Gastrocnemius medialis (tissue), 4 donors: ENCODE data around the gene GCSH.

Experiments
- POLR2A ChIP-seq, 2 donors: fragments of 450-650 bp; IDR thresholded peaks; one replicate each; pipeline ENCODE4 v1.6.1; 2017; ENCODE audit warnings: antibody characterized with exemption in 2 of 2, mild to moderate bottlenecking in 2 of 2, moderate library complexity in 2 of 2
- TF ChIP-seq, protein P1 (sequence below), 5 experiments: fragments of 450-650 bp in 3 of 5; fragments of 200-600 bp in 2 of 5; sonication (generic) in 2 of 5; IDR thresholded peaks in 4 of 5; conservative IDR thresholded peaks in 1 of 5; 1 replicate in 4 of 5; 2 replicates in 1 of 5; pipeline ENCODE4 v1.5.1; 2016 to 2019; ENCODE audit warnings: antibody characterized with exemption in 5 of 5, mild to moderate bottlenecking in 3 of 5, moderate library complexity in 3 of 5

DNA sequence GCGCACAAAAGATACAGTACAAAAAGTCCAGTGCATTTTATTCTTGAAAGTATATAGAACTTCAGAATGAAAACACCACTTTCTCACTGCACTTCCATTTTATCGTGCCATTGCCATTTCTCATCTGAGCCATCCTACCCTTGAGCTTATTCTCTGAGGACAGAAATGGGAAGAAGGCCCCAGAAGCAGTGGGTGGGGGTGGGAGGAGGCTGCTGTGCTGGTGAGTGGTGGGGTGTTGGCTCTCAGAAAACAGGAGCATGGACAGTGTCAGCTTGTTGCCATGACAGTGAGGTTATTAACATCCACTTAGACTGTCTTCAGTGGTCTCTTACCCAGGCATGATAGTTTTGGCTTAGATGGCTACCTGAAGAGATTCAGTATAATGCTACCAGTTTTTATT, 56.1 kb downstream of the GCSH start:
- TF ChIP-seq, protein P1, sequence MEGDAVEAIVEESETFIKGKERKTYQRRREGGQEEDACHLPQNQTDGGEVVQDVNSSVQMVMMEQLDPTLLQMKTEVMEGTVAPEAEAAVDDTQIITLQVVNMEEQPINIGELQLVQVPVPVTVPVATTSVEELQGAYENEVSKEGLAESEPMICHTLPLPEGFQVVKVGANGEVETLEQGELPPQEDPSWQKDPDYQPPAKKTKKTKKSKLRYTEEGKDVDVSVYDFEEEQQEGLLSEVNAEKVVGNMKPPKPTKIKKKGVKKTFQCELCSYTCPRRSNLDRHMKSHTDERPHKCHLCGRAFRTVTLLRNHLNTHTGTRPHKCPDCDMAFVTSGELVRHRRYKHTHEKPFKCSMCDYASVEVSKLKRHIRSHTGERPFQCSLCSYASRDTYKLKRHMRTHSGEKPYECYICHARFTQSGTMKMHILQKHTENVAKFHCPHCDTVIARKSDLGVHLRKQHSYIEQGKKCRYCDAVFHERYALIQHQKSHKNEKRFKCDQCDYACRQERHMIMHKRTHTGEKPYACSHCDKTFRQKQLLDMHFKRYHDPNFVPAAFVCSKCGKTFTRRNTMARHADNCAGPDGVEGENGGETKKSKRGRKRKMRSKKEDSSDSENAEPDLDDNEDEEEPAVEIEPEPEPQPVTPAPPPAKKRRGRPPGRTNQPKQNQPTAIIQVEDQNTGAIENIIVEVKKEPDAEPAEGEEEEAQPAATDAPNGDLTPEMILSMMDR (IDR thresholded peaks at IDR 0.05 in 4 of 5, conservative IDR thresholded peaks at IDR 0.05 in 1 of 5): no peak
- TF ChIP-seq POLR2A (IDR thresholded peaks at IDR 0.05): no peak
